HEK293 (cell line): ENCODE data around the gene ACTN4.
"Not testable (repeated sequence)": the region's sequence is repeated elsewhere in the genome, so short reads cannot be mapped to it uniquely, and the experiment has no call there.

Source experiments
- ZNF10 ChIP-seq: fragments of 450-650 bp; formaldehyde crosslinking; IDR thresholded peaks from 2 replicates; pipeline ENCODE4 v1.5.1; 2017; ENCODE audit warnings: missing biosample characterization, missing genetic modification characterization
- ZNF274 ChIP-seq, 2 experiments: fragments of 200-500 bp in 1 of 2; fragments of 450-650 bp in 1 of 2; sonication (Bioruptor generic) in 1 of 2; formaldehyde crosslinking in 1 of 2; IDR thresholded peaks; 2 replicates each; pipeline versions ENCODE4 v1.5.1 to v1.6.1; 2014 to 2016; ENCODE audit warnings: borderline replicate concordance in 1 of 2, inconsistent platforms in 1 of 2, low read length in 1 of 2, missing biosample characterization in 1 of 2, missing genetic modification characterization in 1 of 2
- ZNF37A ChIP-seq: fragments of 450-650 bp; IDR thresholded peaks from 2 replicates; pipeline ENCODE4 v1.5.1; 2018; ENCODE audit warnings: missing biosample characterization, missing genetic modification characterization

- TF ChIP-seq ZNF37A; ZNF10 (tag by site-specific recombination); ZNF274 (IDR thresholded peaks at IDR 0.05; ENCODE audit: low read length); ZNF274 (tag by site-specific recombination; IDR thresholded peaks at IDR 0.05; ENCODE audit: borderline replicate concordance): not testable (repeated sequence)
Measured at GRCh38 chr19:38602856-38603255, 44.6 kb upstream of the ACTN4 start.
